NCI-H2107 treated with DMSO at 0.1 percent for 48 hours (cell line): ENCODE data around the gene SEPTIN2.
"Not testable (repeated sequence)": the region's sequence is repeated elsewhere in the genome, so short reads cannot be mapped to it uniquely, and the experiment has no call there.

ENCODE experiments used
- DNase-seq: peaks from one replicate; lab custom pipeline; 2025; ENCODE audit not compliant: unreplicated experiment; lab: John Stamatoyannopoulos, UW

Gene SEPTIN2

DNA sequence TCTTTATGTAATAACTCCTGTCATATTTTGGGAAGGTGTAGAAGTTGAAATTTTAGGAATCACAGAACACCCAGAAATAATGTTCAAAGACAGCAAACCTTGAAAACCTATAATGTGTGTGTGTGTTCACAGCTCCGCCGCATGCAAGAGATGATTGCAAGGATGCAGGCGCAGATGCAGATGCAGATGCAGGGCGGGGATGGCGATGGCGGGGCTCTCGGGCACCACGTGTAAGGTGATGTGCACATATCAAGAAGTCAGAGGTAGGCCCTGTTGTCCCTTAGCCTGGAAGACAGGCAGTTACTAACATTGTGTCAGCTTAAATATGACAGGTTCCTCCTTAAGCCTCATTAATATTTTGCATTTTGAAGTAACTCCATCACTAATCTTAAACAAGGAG is 34.2 kb downstream of the SEPTIN2 start:
- DNase-seq = no peak

DNA sequence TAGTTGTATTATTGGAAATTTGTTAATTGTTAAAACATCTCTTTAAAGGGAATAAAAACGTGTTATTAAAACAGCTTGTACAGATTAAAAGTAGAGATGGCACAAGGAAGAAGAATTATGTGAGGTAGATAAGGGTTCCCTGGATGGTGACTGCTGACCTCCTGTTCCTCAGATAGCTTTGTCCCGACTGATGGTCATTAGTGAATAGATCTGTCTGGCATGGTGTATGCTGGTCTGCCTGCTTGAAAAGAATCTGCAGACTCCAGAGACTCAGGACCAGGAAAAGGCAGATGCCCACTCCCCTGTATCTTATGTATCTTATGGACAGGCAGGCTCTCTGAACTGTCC is 34.8 kb downstream of the SEPTIN2 start:
- no peak for DNase-seq

DNA sequence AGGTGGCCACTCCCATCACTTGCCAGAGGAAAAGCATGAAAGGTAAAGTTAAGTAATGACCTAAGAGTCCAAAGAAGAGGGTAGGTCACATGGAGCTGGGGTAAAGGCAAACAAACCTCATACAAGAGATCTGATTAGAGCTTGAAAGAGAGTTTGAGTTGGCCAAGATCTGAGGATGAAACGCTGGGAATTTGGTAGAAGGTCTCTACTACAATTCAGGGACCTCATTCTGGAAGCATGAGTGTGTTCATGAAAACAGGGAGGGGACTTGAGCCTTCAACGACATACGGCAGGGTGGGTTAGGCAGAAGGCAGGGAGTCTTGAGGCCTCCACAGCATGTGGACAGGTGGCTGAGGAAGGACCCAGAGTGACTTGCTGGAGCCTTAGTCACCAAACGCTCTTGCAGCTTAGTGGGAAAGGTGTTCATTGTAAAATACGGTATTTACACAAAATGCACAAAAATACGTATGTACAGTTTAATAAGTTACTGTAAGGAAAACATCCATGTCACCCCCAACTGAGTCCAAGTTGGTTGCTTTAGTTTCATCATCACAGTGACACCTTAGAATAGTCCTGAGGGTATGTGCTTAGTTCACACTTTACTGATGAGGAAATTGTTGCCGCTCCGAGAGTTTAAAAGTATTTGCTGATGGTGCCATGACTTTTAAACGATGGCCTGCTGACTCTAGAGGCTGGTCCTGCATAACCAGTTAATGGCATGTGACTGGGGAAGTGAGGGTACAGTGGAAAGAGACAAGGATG is 35.3 kb downstream of the SEPTIN2 start:
- no peak for DNase-seq

DNA sequence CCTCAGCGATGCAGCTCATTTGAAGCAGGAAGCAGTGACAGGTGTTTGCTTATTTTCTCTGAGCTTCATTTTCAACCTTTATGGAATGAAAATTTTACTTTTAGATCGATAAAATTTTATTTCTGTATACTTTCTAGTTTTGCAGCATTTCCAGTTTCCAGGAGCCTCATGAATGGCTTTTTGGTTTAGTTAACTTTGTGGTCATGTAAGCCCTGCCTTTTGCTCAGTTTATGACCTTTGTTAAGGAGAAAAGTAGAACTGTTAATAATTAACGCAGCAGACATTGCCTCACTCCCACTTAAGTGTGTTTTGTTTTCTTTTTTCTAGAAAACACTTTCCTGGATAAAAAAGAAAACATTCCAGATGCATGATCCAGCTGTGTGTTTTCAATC is 35.9 kb downstream of the SEPTIN2 start:
- no peak for DNase-seq

DNA sequence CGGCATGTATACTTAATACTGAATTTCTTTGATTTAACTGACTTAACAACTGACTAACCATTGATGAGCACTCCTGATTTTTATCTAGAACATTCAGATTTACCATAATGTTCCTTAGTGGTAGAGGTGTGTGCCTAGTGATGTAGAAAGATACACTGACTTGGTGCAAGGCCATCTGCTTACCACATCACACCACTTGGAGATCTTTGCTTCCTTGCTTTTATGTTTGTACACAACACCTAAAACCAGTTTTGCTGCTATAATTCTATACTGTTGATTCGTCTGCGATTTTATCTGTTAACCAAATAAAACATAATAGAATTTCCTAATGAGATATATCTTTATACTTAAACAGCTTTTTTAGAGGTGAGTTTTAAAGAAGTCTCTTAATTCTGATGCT is 36.5 kb downstream of the SEPTIN2 start:
- DNase-seq = no peak

DNA sequence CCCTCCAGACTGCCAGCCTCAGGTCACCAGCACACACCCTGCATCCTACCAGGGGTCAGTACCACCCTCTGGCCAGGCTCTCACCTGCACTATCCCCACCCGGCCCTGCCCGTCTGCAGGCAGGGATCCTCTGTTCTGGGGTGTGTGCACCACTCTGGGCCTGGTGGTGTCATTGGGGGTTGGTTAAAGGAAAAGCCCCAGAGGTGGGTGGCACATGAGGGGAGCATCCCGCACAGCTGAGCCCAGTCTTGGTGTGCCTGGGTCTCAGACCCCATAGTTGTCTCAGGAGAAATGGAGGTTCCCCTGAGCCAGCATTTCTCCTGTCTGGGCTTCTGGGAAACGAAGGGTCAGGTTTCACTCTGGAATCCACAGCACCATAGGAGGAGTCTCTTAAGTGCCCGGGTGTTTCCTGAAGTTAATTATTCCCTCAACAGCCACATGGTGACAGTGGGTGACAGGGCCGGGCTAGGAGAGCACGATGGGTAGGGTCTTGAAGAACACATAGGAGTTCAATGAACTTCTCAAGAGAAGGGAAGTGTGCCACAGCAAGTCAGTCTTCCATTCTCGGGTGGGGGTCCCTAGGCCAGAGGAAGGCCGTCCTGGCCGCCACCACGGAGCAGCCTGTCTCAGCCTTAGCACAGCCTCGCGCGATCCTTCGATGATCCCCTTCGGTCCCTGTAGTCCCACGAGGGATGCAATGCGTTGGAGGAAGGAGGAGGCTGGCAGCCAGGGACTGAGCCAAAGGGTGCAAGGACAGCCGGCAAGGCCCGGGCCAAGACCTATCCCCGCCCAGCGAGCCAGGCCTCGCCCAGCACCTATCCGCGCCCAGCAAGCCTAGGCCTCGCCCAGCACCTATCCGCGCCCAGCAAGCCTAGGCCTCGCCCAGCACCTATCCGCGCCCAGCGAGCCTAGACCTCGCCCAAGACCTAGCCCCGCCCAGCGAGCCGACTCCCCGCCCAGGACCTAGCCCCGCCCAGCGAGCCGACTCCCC is 39.2 kb downstream of the SEPTIN2 start:
- DNase-seq = peak; percentile 50

DNA sequence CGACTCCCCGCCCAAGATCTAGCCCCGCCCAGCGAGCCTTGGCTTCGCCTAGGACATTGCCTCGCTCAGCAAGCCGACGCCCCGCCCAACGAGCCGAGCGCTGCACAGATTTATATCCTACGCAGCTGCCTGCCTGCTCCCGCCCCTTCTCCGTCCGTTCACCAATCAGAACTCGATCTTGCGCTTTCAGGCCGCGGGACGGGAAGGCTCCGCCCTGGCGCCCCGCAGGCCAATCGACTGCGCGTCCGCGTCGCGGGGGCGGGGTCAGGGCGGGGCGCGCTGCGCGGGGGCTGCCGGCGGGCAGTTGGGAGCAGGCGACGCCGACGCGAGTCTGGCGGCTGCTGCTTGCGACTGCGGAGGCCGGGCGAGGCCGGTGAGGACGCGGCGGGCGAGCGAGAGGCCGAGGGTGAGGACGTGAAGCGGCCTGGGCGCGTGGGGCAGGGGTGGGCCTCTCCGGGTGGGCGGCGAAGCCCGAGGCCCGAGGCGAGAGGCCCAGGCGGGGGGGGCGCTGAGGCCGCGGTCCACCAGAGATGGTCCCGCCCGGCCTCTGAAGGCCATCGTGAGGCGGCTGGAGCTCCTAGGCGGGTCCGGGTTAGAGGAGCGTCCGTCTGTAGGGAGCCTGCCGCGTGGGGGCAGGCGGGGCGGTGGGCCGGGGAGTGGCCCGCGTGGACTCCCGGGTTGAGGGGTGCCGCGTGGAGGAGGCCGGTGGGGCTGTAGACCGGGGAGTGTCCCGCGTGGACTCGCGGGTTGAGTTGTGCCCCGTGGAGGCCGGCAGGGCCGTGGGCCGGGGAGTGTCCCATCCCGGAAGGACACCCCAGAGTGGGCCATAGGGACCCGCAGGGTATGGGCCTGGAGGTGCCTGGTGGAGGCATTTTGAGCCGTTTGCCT is 40.5 kb downstream of the SEPTIN2 start, which contains the start of gene FARP2:
FARP2 (plus strand) TSS at position 303 of the 888 bp plus-strand sequence. CDS start 16,823 bp downstream, outside the sequence.
- peak; percentile 93 for DNase-seq

DNA sequence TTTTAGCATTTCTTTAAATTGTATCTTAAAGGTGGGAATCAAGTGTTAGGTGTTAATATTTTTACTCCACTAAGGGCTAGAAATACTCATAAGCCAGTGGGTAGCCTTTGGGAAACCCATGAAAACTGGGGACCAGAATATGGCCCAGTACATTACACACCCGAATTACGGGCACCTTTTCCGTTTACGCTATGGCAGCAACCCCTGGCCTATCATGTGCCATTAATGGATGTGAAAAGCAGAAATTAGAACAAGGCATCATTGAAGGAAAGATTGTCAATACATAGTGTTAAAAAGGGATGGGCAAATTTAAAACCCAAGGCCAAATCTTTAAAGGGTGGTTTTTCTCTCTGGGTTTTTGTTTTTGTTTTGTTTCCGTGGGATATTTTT is 41.1 kb downstream of the SEPTIN2 start:
- no peak for DNase-seq

DNA sequence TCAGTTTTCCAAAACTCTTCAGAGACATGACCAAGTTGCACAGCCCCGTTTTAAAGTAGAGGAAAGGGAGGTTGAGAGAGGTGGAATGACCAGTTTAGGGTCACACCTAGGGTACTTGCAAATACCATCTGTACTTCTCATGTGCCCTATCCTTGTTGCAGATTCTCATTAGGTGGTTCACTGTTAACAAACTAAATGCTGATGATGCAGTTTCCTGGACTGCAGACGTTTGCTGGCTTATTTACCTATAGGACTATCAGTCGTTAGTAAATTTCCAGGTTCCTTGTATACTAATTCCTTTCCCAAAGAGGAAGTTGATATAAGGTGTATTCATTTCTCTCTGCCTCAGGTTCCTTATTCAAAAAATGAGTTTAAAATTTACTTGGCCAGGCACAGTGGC is 41.8 kb downstream of the SEPTIN2 start:
- DNase-seq = no peak

DNA sequence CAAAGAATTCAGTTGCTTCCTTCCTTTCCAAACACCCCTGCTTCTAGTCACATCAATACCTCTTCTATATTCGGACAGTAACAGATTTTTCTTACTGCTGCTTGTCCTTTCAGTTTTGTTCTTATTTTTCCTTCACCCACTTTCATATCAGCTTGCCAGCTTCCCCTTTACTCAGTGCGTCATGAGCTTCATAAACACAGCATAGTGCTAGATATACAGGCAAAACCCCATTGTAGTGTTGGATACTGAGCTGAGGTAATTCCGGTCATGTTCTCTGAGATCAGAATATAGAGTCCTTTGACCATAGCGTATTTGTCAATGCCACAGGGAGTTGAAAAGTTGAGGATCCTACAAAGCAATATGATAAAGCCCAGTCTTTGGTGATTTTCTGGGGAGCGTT is 42.7 kb downstream of the SEPTIN2 start:
- DNase-seq = no peak

DNA sequence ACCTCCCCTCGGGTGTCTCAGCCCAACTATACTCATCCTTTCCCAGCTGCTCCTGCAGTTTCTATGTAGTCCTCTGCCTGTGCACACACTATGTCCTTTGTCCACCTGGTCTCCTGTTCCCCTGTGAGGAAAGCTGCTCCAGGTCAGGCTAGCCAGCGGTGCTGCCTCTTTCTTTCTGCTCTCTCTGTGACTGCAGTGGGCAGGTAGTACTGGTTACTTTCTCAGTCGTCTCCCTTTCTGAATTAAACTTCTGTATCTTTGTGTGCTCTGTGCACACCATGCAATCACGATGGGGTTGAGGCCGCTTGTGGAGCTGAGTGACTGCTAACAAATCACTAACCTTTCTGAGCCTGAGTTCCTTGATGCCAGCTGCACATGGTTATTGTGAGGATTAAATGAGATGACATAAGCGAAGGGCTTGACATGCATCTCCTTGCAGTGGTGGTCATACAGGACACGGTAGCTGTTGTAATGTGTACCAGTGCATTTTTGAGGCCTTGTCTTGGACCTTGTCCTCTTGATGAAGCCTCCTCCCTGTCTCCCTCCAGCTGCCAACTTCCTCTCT is 43.8 kb downstream of the SEPTIN2 start:
- no peak for DNase-seq

DNA sequence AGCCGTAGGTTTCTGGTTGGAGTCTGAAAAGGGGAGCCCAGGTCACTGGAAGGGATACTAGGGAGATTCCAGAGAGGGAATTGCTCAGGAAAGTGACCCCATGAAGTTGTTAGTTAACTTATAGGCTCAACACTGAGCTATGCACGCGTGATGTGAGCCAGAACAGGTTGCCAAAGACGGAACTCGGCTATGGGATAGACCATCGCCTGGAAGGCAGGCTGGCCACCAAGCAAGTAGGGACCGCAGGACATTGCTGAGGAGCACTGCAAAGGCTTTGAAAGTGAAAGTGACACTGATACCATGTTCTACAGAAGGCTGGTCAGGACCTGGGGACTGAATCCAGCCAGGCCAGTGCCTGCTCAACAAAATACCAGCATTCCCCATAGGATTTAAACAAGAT is 47.7 kb downstream of the SEPTIN2 start:
- DNase-seq = no peak

DNA sequence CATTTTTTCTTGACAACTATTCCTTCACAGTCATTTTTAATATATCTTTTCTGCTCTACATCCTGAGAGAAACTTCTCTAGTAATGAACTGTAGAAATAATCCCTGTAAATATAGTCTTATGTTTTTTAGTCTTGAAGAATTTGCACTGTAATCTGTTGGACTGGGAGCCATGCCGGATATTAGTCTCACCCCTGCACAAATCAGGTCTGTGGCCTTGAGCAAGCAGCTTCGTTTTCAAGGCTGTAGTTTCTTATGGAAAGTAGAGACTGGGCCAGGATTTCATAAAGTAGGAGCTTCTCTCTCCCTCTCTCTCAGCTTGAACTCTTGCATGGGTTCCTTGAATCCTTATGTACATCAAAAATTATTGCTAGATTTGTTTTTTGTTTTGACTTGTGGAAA is 49.1 kb downstream of the SEPTIN2 start:
- no peak for DNase-seq

DNA sequence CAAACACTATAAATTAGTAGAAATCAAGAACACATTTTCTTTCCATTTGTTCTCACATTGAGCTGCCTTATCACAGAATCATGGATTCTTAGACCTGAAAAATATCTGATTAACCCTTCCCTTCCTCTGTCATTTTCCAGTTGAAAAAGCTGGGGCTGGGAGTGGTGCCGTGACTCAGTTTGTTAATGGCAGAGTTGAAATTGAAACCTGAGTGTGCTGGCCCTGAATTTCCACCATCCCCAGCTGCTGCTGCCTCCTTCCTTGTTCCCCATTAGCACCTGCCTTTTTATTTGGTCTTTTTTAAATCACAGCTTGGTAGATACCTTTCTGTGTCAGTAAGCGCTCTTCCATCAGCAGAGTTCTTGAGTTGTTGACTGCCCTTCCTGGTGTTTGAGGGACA is 51.0 kb downstream of the SEPTIN2 start:
- DNase-seq = peak; percentile 44

DNA sequence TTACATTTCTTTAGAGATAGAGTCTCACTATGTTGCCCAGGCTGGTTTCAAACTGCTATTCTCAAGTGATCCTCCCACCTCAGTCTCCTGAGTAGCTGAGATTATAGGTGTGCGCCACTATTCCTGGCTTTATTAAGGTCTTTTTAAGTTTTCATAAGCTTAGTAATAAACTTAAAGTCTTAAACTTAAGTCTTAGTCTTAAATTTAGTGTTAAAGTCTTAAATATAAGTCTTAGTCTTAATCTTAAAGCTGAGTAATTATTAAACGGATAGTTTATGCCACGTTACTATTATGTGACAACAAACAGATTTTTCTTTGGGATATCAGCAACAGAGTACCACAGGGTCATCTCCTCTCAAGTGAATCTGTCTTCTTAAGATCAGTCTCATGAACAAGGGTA is 52.9 kb downstream of the SEPTIN2 start:
- no peak for DNase-seq

DNA sequence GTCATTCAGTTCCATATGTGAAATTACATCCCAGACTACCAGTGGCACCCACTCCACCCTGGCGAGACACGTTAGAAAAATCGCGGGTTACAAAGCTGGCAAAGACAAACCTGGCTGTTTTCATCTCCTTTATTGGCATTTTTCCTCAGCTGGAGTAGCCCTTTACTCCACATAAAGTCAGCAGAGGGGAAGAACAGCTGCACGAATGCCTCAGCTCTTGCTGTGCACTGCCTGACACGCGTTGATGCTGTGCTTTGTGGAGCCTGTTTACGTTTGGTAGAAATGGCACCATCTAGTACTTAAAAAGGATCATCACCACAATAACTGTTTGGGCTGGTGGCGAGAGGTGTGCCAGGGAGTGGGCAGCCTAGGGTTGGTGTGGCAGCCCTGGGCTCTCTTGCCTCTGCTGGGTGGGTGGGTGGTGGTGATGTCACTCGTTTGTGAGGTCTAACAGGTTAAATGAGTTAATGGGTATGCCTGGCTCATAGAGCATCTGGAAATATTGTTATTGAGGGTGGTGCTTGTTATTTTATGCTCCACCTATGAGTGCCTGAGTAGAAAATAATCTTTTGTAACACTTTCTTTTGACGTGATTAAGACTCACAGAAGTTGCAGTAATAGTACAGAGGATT is 56.8 kb downstream of the SEPTIN2 start:
- DNase-seq = no peak

DNA sequence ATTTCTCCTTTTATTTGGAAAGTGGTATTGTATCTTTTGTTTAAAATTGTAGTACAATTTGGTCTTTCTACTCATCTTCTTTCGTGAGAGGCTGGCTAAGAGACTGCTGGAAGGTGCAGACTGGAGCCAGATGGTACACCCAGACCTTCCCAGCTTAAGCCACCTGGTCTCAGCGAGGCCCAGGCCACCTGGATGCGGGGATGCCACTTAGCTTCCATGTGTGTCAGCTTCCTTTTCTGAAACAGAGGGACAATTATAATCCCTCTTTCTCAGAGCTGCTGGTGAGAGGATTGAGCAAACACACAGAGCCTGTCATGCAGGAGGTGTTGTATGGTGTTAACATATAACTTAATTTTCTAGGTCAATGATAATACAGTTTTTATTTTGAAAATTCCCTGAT is 57.7 kb downstream of the SEPTIN2 start:
- DNase-seq = no peak

DNA sequence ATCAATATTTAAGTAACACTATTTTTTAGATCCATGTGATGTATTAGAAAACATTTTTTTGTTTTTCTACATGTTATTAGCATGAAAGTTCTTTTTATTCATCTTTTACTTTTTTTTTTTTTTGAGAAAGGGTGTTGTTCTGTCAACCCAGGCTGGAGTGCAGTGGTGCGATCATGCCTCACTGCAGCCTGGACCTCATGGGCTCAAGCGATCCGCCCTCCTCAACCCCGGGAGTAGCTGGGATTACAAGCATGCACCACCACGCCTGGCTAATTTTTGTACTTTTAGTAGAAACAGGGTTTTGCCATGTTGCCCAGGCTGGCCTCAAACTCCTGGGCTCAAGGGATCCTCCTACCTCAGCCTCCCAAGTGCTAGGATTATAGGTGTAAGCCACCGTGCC is 58.2 kb downstream of the SEPTIN2 start:
- not testable (repeated sequence) for DNase-seq

DNA sequence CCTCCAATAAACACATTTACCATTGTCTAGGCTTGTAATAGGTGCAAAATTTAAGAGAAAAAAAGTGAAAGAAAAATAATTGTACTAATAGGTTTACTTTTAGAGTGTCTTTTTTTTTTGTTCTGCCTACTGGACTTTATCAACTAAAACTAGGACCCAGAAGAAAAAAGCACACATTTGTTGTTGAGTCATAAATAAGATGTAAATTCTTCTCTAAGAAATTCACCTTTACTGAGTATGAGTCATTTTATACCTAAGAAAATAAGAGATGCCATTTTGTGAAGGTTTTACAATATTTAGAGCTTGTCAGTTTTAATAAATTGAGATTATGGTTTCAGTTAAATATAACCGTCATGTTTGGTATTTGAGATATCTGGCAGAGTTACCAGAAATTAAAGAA is 59.6 kb downstream of the SEPTIN2 start:
- no peak for DNase-seq

DNA sequence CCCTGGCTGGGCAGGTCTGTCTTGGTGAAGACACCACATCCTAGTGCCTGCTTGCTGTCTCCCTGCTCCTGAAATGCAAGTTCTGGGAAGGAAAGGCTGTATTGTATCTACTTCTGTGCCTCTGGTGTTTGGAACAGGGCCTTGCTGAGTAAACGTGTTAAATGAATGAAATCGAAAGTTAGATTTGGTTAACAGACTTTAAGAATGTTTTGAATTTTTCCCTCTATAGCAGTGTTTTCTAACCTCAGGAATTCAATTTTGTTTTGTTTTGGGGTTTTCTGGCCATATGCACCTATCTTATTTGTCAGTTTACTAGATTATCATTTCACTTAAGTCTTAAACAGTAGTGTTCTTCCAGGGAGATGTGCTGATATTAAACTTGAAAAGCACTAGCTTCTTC is 61.1 kb downstream of the SEPTIN2 start:
- no peak for DNase-seq
